GM23248 (cell line): Measurements from ENCODE around the gene KDM5A. TPM values are rescaled to one million over a fixed set of nuclear protein-coding genes. Genes with fewer than 3 reads are reported as not detected.

Experiments used
- DNase-seq: peaks from one replicate; pipeline ENCODE4 v3.0.0-alpha.2; 2015
- H2AFZ ChIP-seq: fragments of 200-600 bp; sonication (generic); 2 replicates; pipeline ENCODE4 v1.6.1; 2016; ENCODE audit warnings: antibody characterized with exemption
- H3F3A ChIP-seq: fragments of 200-600 bp; sonication (generic); 2 replicates; pipeline ENCODE4 v1.6.1; 2016; ENCODE audit warnings: mild to moderate bottlenecking, antibody characterized with exemption, mixed run types; ENCODE audit not compliant: insufficient read depth
- H3K27ac ChIP-seq: fragments of 200-600 bp; sonication (generic); 2 replicates; pipeline ENCODE4 v1.5.1; 2016; ENCODE audit warnings: mild to moderate bottlenecking
- H3K27me3 ChIP-seq: fragments of 200-600 bp; sonication (generic); replicated peaks from 2 replicates; pipeline ENCODE4 v1.6.1; 2016; ENCODE audit warnings: mild to moderate bottlenecking; ENCODE audit not compliant: insufficient read depth
- H3K36me3 ChIP-seq: fragments of 200-600 bp; sonication (generic); 2 replicates; pipeline ENCODE4 v1.6.1; 2016; ENCODE audit warnings: low read depth, mild to moderate bottlenecking
- H3K4me1 ChIP-seq: fragments of 200-600 bp; sonication (generic); 2 replicates; pipeline ENCODE4 v1.6.1; 2016; ENCODE audit warnings: mild to moderate bottlenecking; ENCODE audit not compliant: insufficient read depth
- H3K4me2 ChIP-seq: fragments of 200-600 bp; sonication (generic); one replicate; pipeline ENCODE4 v1.6.1; 2016; ENCODE audit warnings: mild to moderate bottlenecking; ENCODE audit not compliant: unreplicated experiment
- H3K4me3 ChIP-seq: fragments of 200-600 bp; sonication (generic); 2 replicates; pipeline ENCODE4 v1.5.1; 2016; ENCODE audit warnings: mild to moderate bottlenecking
- H3K79me2 ChIP-seq: fragments of 200-600 bp; sonication (generic); 2 replicates; pipeline ENCODE4 v1.6.1; 2016; ENCODE audit warnings: mild to moderate bottlenecking; ENCODE audit not compliant: insufficient read depth
- H3K9ac ChIP-seq: fragments of 200-600 bp; sonication (generic); 2 replicates; pipeline ENCODE4 v1.6.1; 2016; ENCODE audit warnings: mild to moderate bottlenecking
- H3K9me2 ChIP-seq: fragments of 200-600 bp; sonication (generic); 2 replicates; pipeline ENCODE4 v1.6.1; 2016; ENCODE audit warnings: mixed run types, mild to moderate bottlenecking, moderate library complexity; ENCODE audit not compliant: insufficient read depth
- H3K9me3 ChIP-seq: fragments of 200-600 bp; sonication (generic); one replicate; pipeline ENCODE4 v1.6.1; 2017; ENCODE audit warnings: low read depth
- H4K20me1 ChIP-seq: fragments of 200-600 bp; sonication (generic); 2 replicates; pipeline ENCODE4 v1.6.0; 2016; ENCODE audit not compliant: insufficient read depth
- EZH2 ChIP-seq: fragments of 200-600 bp; sonication (generic); IDR thresholded peaks from 2 replicates; pipeline ENCODE4 v1.6.1; 2018; ENCODE audit warnings: antibody characterized with exemption, mild to moderate bottlenecking; ENCODE audit not compliant: insufficient read depth, poor library complexity, severe bottlenecking
- EZH2phosphoT487 ChIP-seq: fragments of 200-600 bp; sonication (generic); IDR thresholded peaks from 2 replicates; pipeline ENCODE4 v1.6.1; 2018; ENCODE audit warnings: antibody characterized with exemption, moderate library complexity, mild to moderate bottlenecking, low read depth; ENCODE audit not compliant: insufficient read depth
- WGBS, 2 experiments: methylation state at CpG; one replicate each; pipeline ENCODE4 v1.1.6; 2015 to 2017; ENCODE audit warnings: low lambda C conversion rate in 2 of 2, low coverage in 1 of 2; ENCODE audit errors: missing lambda C conversion rate in 2 of 2; 5-methylcytosine and 5-hydroxymethylcytosine counted together
- in situ Hi-C: fragments of 300-500 bp; cut with MboI; formaldehyde crosslinking; loops from 2 replicates; pipeline ENCODE4 v1.15.0; 2020
- polyA plus RNA-seq: library from polyadenylated mRNA; unstranded; fragments of >200 nt; fragmentation: Nextera tagmentation; extraction: Ambion mirVana; gene quantifications from 2 replicates; pipeline ENCODE4 v1.2.1, GENCODE V29; 2016
- total RNA-seq: library from RNA; depleted of rRNA; stranded (reverse); fragments of >200 nt; shearing (Covaris generic); gene quantifications from 2 replicates; pipeline ENCODE4 v1.2.3, GENCODE V29; 2014

The KDM5A gene
- total and polyA plus RNA-seq, 2 experiments from 2014 or later = 25.1 to 31.4 TPM

GRCh38 chr12:262817-263216 lies 126.3 kb downstream of the KDM5A start, which contains the start of gene SLC6A13:
TSS of gene SLC6A13 (minus strand) at chr12:262836. CDS start at chr12:260052, 2,784 bp downstream.
- DNase-seq = no peak
- 12 to 19% methylated on average over 7 of the region's 7 CpGs for WGBS, 2 experiments
- peaks cover 34% of the 10 kb centered on the region for H3K27me3 ChIP-seq
- H3K36me3 ChIP-seq = no peaks in the 10 kb centered on the region
- no peak within 1 kb of the TSS for H3K4me2 ChIP-seq
- no peaks in the 10 kb centered on the region for H3K79me2 ChIP-seq
- H2AFZ ChIP-seq = no peak within 1 kb of the TSS
- no peak within 1 kb of the TSS for H3K4me3 ChIP-seq
- H3K4me1 ChIP-seq = no peaks in the 10 kb centered on the region; the same call in 1 of the 2 replicates
- H4K20me1 ChIP-seq = no peaks in the 10 kb centered on the region
- no peak within 1 kb of the TSS for H3K27ac ChIP-seq
- TF ChIP-seq EZH2 = no peak
- no peak within 1 kb of the TSS for H3K9ac ChIP-seq
- no peaks in the 10 kb centered on the region for H3K9me2 ChIP-seq
- no peaks in the 10 kb centered on the region for H3F3A ChIP-seq
- in situ Hi-C loops = no loop called here
- H3K9me3 ChIP-seq = no peaks in the 10 kb centered on the region

GRCh38 chr12:262113-262512 lies 127.0 kb downstream of the KDM5A start:
- H3K36me3 ChIP-seq = no peaks in the 10 kb centered on the region
- in situ Hi-C loops = no loop called here
- H3K4me3 ChIP-seq = no peak overlapping the region
- H3K4me1 ChIP-seq = no peaks in the 10 kb centered on the region; the same call in 1 of the 2 replicates
- H3K9me3 ChIP-seq = no peaks in the 10 kb centered on the region
- no peaks in the 10 kb centered on the region for H3K79me2 ChIP-seq
- H3F3A ChIP-seq = no peaks in the 10 kb centered on the region
- H2AFZ ChIP-seq = no peak overlapping the region
- peaks cover 34% of the 10 kb centered on the region for H3K27me3 ChIP-seq
- no peak overlapping the region for H3K27ac ChIP-seq
- H4K20me1 ChIP-seq = no peaks in the 10 kb centered on the region
- TF ChIP-seq EZH2 (no peak), EZH2phosphoT487 (no peak)
- DNase-seq = no peak
- no peak overlapping the region for H3K9ac ChIP-seq
- H3K9me2 ChIP-seq = no peaks in the 10 kb centered on the region
- H3K4me2 ChIP-seq = no peak overlapping the region

- Histone ChIP-seq H4K20me1 (no peaks in the 10 kb centered on the region), H3K4me1 (no peaks in the 10 kb centered on the region; the same call in 1 of the 2 replicates), H3K9ac (no peak overlapping the region), H3F3A (no peaks in the 10 kb centered on the region), H3K27ac (no peak overlapping the region), H2AFZ (no peak overlapping the region), H3K27me3 (peaks cover 62% of the 10 kb centered on the region), H3K9me3 (no peaks in the 10 kb centered on the region), H3K4me3 (no peak overlapping the region), H3K36me3 (no peaks in the 10 kb centered on the region), H3K79me2 (no peaks in the 10 kb centered on the region), H3K4me2 (no peak overlapping the region), H3K9me2 (no peaks in the 10 kb centered on the region)
- DNase-seq = no peak
- TF ChIP-seq EZH2 = no peak
- no peak for TF ChIP-seq EZH2phosphoT487
- WGBS, 2 experiments = 46 to 56% methylated on average over 12 to 14 of the region's 14 CpGs
- in situ Hi-C loops = no loop called here
Observed at GRCh38 chr12:257521-258321, 131.4 kb downstream of the KDM5A start.

- in situ Hi-C loops = no loop called here
- H3K27me3 ChIP-seq = peaks cover 57% of the 10 kb centered on the region
- H3K4me2 ChIP-seq = no peak overlapping the region
- H3K9ac ChIP-seq = no peak overlapping the region
- H3K79me2 ChIP-seq = no peaks in the 10 kb centered on the region
- no peak overlapping the region for H3K27ac ChIP-seq
- no peaks in the 10 kb centered on the region for H3F3A ChIP-seq
- no peak overlapping the region for H2AFZ ChIP-seq
- no peaks in the 10 kb centered on the region for H3K9me3 ChIP-seq
- TF ChIP-seq EZH2 (no peak), EZH2phosphoT487 (no peak)
- H3K4me3 ChIP-seq = no peak overlapping the region
- DNase-seq = no peak
- no peaks in the 10 kb centered on the region for H3K36me3 ChIP-seq
- 49 to 68% methylated on average over 3 of the region's 3 CpGs for WGBS, 2 experiments
- no peaks in the 10 kb centered on the region for H3K9me2 ChIP-seq
- no peaks in the 10 kb centered on the region for H3K4me1 ChIP-seq
- no peaks in the 10 kb centered on the region for H4K20me1 ChIP-seq
Observed at GRCh38 chr12:256958-257357, 132.2 kb downstream of the KDM5A start.
